NCI-H1092 (cell line): ENCODE data around the gene ANKS1B.

Source experiments
- DNase-seq: peaks from one replicate; lab custom pipeline; 2025; lab: John Stamatoyannopoulos, UW

ANKS1B gene

DNA sequence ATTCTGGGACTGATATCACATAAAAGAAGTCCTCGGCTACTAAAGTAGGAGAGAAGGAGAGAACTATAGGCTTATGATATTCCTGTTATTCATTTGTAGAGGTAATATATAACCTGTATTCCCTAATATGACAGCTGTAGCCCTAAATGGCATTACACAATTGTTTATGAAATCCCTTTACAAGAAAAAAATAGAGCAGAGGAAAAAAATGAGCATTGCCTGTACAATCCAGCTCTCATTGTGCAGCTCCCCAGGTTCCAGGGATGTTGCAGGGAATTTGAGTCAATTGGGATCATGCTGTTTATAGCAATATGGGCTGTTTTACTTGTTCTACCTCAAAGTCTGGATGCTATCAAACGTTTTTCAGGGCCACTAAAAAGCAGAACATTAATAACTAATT is 1166.5 kb downstream of the ANKS1B start:
- DNase-seq: no peak

DNA sequence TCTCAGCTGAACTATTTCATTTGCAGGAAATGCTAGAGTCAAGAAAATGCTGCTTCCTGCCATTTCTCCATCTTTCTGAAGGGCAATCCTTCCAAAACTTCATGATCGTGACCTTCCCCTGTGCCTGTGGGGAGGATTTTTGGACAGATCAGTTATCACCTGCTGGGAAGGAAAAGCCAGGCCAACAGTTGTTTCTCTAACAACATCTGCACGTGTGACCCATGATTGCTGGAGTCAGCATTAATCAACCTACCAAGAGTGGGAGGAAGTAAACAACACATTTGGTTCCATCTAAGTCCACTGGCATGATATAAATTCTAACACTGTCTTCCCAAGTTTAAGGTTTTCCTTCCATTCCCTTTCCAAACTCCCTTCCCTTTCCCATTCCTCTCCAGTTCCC is 1167.0 kb downstream of the ANKS1B start:
- no peak for DNase-seq

DNA sequence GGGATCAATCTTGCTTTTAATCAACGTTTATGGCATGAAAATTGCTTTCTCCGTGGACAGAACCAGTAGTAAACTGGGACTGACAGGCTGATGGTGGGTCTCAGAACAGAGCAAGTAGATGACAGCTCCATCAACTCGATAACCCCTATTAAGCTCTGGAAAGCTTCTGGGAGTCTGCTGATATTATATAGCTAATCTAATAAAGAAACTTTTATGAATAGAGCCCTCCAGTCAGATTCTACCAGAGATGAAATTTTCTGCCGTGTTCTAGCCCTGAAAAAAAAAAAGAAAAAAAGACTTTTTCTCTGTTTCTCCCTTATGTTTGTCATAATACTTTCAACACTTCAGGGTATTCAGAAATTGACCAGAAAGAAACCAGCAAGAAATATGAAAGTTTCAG is 1168.0 kb downstream of the ANKS1B start:
- no peak for DNase-seq

DNA sequence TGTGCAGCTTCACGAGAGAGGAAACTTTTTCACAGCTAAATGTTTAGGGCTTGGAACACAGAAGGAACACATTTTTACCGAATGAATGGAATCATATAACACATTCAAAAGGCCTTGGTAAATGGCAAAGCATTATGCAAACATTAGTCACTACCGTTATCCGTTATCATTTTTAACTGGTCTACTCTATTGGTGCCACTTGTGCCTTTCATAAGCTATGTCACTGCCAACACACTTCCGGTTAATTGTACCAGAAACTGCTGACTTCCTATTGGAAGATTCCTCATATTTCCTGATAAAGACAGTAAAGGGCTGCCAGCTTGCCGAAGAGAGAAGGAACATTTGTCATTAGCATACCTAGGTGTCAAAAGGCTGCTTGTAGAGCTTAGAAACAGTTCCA is 1170.5 kb downstream of the ANKS1B start:
- peak; percentile 23 for DNase-seq

DNA sequence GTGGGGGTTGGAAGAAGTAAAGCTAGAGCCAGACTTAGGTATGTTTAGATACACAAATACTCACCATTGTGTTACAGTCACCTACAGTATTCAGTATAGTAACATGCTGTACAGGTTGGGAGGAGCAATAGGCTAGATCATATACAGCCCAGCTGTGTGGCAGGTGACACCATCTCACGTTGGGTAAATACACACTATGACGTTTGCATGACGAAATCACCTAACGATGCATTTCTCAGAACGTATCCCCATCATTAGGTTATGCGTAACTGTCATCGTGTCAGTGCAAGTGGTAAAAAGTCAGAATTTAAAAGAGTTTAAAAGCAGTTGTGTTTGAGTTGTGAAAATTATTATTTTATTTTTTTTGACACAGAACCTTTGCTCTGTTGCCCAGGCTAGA is 1172.5 kb downstream of the ANKS1B start:
- no peak for DNase-seq

DNA sequence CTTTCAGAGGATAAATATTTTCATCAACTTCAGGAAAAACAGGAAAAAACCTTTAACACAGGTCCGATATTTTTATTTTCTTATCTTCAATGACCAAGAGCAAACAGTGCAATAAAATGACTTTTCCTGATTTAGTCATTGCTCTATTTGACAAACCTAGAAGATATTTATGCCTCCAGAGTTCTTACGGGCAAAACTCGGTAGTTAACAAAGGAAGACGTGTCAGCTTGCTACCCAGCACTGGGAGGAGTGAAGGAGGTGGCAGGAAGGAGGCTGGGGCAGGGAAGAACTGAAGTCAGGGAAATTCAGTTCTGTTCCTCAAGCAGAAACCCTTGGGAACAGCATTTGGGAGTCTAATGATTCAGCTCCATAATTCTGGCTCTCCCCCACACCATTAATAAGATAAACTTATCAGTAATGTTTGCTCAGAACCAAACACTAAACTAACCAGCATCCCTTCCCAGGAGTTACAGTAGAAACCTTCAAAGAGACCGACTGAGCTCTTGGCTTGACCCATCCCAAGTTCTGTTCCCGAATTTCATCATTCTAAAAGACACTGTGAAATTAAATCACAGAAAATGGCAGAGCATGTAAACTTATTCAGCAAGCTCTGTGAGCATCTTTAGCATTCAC is 1176.4 kb downstream of the ANKS1B start:
- no peak for DNase-seq

DNA sequence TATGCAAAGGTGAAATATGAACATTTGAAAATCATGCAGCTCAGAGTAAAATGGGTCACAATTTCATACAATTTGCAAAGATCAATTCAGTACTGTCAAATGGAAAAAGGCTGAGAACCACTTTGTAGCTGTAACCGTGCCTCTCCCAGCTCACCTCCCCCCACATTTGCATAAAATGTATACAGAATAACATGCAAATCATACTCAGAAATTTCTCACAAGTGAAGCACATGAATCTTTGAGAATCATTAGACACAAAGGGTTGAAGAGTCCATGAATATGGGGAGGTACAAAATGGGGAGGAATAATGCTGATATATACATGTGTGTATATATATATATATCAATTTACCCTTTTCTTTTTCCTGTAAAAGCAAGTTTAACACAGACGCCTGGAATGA is 1177.5 kb downstream of the ANKS1B start:
- no peak for DNase-seq

DNA sequence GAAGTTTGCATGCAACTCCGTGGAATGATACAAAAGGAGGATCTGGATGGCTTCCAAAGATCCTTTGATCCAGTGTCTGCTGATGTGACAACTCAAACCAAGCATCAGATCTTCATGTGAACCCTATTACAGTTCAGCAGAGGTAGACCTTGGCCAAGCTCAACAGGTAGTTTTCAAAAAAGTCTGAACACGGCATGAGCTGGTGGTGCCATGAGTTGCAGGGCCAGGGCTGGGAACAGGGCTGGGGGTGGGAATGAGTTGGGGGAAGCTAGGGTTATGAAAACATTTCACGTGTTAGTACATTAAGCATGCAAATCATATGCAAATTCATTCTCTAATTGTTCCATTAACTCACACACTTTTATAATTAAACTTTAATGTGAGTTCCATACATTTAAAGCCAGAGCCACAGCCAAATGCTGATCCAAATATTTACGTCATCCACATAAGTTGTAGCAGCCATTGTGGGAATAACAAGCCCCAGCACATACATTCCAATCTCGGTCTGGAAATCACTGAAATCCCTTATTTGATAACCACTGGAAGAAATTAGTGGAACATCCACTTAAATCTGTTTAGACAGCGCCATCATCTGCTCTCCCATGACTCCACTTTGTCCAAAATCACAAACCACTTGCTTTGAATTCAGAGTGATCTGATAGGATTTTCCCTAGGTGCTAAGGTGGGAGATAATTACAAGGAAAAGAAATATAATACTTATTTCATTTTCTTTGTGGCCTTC is 1181.1 kb downstream of the ANKS1B start:
- no peak for DNase-seq

DNA sequence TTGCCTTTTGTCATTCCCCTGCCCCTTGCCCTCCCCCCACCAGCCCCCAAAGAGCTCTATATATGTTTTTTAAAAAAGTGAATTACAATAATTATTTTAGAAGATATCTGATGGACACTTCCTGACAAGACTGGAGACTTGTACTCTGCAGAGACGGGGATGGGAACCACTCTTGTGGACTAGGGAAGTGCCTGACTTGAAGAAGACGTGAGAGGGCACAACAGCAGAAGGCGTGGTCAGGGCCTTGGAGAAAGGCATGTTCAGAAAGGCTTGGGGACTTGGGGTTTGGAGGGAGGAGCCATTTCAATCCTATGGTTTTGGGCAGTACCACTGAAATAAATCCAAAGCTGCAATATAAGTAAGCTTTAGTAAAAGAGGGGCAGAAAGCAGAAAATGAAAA is 1184.9 kb downstream of the ANKS1B start:
- no peak for DNase-seq

DNA sequence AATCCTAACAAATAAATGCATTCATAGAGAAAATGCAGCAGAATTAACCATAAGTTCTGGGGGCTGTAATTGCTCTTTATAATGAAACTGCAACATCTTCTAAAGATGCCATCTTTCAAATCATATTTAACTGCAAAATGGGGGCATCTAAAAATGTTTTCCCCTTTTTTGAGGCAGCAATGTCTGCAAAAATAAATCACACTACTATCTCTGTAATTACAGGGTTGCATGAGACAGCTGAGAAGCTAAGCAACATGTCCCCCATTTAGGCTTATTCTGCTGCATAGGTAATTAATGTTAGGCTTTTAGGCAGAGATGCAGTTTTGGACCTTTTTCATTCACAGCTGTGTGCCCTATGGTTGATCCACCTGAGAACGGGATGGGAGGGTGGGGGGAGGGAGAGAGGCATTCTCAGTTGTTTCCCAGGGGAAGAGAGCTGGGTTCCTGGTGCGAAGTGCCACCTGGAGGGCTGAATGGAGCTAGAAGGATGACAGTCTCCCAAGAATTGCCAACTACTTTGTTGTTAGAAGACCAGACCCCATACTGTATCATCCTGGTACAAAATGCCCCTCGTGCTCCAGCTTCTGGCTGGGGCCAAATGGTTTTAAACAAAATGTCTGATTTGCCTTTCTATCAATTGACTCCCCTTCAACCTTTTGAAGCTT is 1185.5 kb downstream of the ANKS1B start:
- no peak for DNase-seq

DNA sequence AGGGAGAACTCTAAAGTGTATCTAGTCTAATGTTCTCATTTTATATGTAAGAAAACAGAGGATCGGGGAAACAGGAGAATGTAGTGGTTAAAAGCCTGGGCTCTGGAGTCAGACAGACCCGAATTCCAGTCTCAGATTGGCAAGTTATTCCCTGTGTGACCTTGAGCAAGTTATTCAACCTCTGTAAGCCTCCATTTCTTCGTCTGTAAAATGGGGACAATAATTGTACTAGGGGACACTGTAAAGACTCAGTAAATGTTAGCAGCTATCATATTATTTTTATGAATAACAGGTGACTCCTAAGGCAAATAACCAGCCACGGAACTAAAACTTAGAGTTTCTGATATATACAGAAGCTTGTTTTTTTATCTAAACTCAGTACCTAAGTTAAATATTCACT is 1187.5 kb downstream of the ANKS1B start:
- DNase-seq: no peak

DNA sequence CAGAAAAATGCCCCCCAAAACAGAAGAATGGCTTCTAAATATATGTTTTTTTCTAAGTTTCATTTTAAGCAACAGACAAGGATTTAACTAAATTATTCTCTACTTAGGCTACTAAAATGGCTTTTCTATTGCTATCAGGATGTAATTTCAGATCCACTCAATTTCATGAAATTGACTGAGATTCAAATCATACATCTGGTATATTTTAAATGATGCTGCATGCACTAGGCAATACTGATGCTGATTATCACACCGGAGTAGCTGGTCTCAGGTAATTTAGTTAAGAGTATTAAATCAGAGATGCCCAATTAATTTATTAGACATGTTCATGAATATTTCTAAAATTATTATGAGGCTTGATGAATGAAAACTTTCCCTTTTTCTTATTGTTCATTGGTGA is 1188.0 kb downstream of the ANKS1B start:
- no peak for DNase-seq

DNA sequence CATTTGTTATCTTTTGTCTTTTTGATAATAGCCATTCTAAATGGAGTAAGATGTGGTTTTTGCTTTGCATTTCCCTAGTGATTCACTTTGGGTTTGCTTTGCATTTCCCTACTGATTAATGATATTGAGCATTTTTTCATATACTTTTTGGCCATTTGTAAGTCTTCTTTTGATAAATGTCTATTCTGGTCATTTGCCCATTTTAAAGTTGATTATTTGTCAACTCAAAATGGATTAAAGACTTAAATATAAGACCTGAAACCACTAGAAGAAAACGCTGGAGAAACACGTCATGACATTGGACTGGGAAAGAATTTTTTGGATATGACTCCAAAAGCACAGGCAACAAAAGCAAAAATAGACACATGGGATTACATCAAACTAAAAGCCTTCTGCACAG is 1191.6 kb downstream of the ANKS1B start:
- DNase-seq: no peak

DNA sequence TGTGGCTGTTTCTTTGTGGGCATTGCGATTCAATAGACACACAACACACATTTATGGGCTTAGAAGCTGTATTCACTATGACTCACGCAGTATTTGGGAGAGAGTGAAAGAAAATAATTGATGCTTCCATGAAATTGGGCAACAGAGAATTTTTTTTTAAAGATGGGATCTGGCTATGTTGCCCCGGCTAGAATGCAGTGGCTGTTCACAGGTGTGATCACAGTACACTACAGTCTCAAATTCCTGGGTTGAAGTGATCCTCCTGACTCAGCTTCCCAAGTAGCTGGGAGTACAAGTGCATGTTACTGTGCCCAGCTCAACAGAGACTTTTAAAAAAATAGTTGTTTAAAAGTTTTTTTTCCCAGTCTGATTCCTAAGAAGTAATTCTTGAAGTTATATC is 1193.3 kb downstream of the ANKS1B start:
- DNase-seq: no peak

DNA sequence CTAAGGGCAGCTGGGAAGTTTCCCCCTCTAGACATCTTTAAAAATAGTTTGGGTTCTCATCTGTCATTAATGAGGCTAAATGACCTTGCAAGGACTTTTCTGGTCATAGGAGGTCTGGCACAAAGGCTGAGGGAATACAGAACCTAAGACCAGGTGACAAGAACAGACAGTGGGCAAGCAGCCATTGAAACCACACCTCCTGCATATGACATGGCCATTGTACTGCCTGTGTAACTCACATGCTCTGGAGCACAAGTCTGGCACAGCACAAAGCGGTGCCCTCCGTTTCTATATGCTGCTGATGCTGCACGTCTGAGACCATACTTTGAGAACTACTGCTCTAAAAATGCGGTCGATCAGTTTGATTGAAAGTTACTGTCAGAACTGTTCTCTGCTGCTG is 1196.3 kb downstream of the ANKS1B start:
- DNase-seq: no peak

DNA sequence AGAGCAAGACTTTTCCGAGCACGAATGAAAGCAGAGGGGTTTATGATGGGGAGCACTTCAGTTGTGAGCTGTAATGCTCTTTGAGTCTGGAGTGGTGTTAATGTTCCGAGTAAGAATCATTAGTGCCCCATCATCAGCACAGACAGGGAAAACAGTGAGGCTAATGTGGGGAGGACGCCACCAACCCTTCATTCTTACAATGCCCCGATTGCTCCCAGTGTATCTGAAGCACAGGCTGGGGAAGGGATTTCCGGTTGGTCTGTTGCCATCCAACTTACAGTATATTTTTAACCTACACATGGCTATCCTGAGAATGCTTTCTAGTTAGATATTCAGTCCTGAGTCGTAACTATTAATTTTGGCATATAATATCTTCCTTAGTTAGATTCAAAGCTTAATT is 1198.1 kb downstream of the ANKS1B start:
- no peak for DNase-seq

DNA sequence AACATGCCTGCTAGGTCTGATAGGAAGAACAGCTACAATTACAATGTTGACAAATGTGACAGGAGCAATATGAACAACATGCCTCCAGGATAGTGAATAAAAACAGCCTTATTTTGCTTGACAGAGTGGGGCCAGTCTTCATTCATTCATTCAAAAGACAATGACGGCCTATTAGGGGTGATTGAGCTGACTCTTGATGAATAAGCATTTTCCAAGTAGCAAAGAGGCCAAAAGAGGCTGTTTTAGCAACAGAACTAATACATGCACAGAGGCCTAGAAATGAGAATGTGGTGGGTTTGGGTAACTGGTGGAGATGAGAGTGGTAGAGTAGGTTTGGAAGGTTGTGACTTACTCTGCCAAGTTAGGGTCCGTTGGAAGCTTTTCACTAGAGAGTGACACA is 1201.3 kb downstream of the ANKS1B start:
- no peak for DNase-seq

DNA sequence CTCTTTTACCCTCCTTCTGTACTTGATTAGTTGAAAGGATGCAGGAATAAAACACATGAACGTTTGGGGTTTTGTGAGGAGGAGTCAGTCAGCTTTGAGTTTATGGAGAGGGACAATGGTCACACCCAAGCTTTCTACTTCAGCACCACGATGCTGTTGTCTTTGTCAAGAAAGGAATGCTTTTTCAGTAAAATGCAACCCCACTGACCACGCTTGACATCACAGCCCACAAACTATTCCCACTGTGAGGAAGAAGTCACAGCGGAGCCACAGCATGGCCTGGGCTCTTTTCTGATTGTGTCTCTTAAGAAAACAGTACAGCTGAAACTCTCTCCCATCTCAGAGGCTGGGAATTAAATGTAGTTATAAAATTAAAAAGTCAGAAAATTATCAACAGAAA is 1204.5 kb downstream of the ANKS1B start:
- DNase-seq: no peak

DNA sequence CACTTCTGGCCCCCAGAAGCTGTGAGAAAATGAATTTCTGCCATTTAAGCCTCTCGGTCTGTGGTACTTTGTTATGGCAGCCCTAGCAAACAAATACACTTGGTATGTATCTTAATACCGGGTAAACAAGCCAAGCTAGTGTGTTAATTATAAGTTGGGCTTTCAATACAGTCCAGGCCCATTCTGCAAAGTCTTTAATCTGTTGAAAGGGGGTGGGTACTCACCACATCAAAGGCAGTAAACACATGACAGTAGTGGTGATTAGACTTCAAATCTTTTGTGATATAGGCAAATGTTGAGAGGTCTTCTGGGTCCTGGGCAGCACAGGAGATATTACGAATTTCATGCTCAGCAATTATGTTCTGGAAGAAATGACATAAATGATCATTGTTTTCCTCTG is 1211.9 kb downstream of the ANKS1B start:
- no peak for DNase-seq

DNA sequence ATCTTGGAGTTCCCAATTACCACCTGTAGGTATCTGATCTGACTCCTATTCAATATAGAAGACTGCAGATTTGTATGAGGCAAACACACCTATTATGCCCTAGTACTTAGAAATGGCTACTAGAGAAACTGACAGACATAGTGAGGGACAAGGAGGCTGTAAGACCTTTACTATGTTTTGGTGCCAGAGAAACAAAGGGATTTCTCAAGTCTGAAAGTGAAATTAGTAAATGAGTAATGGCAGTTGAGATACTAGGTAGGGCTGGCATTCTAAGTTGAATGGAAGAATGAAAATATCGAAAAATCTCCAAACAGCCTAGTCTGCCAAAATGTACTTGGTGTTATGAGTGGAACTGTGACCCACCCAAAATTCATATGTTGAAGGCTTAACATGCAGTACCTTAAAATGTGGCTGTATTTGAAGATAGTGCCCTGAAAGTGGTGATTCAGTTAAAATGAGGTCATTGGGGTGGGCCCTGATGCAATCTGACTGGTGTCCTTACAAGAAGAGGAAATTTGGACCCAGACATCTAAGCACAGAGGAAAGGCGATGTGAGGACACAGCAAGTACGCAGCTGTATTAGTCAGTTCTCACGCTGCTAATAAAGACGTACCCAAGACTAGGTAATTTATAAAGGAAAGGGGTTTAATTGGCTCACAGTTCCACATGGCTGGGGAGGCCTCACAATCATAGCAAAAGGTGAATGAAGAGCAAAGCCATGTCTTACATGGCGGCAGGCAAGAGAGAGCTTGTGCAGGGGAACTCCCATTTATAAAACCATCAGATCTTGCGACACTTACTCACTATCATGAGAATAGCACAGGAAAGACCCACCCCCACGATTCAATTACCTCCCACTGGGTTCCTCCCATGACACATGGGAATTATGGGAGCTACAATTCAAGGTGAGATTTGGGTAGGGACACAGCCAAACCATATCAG is 1212.7 kb downstream of the ANKS1B start:
- no peak for DNase-seq

DNA sequence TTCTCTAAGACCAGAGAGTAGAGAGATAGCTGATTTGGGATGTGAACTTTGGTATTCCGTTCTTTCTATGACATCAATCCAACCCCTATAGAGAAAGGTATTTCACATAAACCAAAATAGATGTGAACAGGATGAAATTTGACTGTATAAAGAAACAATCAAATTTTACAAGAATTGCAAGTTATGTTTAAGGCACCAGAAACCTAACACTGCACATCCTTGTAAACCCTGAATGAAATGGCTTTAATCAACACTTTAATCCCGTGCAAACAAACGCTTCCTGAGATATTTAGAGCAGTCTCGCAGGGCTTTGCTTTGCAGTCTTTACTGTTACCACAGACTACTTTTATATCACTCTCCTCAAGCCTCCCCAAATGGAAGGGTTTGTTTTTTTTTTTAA is 1214.5 kb downstream of the ANKS1B start:
- no peak for DNase-seq

DNA sequence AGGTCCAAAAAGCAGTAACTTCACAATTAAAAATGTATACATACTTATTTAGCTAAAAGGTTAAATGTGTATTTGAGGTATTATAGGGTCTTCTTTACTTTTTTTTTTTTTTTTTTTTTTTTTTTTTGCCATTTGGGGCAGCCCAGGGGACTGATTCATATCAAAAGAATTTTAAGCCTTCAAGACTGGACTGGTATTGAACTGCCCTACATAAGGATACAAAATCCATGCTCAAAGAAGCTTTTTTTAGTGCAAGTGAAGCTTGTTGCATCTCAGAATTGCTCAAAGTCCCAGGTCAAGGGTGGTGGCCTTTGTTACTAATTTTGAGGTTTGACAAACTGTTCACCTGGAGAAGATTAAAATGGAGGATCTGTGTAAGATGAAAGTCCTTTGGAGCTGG is 1215.7 kb downstream of the ANKS1B start:
- DNase-seq: no peak
